ENCODE data around the gene CCL27.

Gene CCL27

DNA sequence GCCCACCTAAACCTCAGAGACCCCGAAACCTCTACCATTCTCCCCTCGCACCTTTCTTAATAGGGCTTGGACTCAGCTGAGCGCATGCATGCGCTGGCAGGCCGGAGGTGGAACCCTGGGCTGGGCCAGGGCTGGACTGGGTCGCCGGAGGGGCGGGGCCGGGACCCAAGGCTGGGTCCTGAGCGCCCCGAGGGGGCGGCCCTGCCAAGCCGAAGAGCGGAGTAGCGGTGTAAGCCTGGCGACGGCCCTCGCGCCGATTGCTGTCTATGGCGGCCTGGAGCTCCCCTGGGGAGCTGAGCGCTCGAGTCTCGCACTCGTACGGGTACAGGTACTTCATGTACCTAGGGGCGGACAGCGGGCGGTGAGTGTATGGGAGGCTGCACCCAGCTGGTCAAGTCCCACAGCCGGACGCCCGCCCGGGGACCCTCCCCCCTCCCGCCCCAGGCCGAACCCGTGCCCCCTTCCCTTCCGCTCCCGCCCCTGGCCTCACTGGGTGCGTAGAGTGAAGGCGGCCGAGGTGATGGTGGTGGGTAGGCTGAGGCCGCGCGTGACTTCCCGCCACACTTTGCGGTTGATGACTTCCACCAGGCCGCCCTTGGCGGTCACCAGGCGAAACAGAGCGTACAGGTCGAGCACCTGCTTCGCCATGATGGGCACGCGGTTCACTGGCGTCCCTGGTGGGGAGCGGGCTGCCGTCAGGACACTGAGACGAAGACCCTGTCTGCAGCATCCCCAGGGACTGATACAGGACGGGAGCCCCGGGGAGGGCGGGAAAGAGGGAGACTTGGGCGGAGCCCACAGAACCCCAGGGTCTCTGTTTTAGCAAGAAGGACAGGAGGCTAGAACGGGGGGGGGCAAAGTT, 38.9 kb downstream of the CCL27 start:
- TF ChIP-seq, protein P1, sequence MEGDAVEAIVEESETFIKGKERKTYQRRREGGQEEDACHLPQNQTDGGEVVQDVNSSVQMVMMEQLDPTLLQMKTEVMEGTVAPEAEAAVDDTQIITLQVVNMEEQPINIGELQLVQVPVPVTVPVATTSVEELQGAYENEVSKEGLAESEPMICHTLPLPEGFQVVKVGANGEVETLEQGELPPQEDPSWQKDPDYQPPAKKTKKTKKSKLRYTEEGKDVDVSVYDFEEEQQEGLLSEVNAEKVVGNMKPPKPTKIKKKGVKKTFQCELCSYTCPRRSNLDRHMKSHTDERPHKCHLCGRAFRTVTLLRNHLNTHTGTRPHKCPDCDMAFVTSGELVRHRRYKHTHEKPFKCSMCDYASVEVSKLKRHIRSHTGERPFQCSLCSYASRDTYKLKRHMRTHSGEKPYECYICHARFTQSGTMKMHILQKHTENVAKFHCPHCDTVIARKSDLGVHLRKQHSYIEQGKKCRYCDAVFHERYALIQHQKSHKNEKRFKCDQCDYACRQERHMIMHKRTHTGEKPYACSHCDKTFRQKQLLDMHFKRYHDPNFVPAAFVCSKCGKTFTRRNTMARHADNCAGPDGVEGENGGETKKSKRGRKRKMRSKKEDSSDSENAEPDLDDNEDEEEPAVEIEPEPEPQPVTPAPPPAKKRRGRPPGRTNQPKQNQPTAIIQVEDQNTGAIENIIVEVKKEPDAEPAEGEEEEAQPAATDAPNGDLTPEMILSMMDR (IDR thresholded peaks at IDR 0.05; ENCODE audit: low read depth, low read length) = no peak
- in situ Hi-C loops (cut with HindIII; ENCODE audit: low sequenced_read_pairs) = no loop called here
- DNase-seq (ENCODE audit: low read depth, low spot score) = no peak

DNA sequence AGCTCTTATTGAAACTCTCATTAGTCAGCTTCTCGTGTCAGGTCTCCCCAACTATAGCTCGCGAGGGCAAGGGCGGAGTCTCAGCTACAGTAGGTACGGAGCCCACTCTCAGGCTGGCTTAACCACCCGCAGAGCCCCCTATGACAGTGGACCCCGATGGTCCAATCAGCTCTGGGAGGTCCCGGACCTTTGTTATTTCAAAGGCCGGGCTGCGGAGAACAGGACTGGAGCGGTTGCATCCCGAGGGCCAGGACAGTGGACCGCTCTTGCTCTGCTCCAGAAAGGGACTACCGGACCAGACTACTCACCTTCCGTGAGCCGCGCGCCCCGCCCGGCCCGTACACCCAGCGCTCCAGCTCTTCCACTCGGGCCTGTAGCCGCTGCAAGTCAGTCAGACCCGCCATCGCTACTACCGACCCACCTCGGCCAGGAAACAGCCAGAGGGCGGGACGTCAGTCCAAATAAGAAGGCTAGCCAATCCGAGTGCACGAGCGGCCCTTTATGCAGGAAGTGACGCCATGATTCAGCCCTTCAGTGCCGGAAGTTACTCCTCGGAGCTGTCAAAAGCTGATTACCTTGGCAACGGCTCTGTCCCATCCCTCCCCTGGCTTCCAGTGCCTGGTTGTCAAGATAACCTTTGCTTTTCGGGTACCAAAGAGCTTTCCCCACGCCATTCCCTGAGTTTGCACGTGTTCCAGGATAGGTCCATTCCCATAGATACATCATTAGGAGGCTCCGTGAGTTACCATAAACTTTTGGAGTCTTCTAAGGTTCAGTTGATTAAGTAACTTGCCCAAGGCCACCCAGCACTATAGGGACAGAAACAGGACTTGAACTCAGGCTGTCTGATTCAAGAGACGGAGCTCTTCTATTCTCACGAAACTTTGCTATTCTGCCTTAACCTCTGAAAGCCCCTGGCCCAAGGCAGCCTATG, 42.1 kb downstream of the CCL27 start, which contains the start of gene DCTN3:
Gene DCTN3 (minus strand): TSS at position 435 of the 934 bp plus-strand sequence. CDS start 31 bp downstream, at position 404.
- DNase-seq (ENCODE audit: low read depth, low spot score) = peak; percentile 94
- peak within 1 kb of the TSS; percentile 96 for H3K4me3 ChIP-seq (ENCODE audit: low read depth, low read length)
- TF ChIP-seq, protein P1 (IDR thresholded peaks at IDR 0.05; ENCODE audit: low read depth, low read length) = no peak
- in situ Hi-C loops (cut with HindIII; ENCODE audit: low sequenced_read_pairs) = no loop called here

More for the DNA sequence above, 38.9 kb downstream of the CCL27 start:
- H3K4me3 ChIP-seq (ENCODE audit: low read depth, low read length) = no peak overlapping the region

DNA sequence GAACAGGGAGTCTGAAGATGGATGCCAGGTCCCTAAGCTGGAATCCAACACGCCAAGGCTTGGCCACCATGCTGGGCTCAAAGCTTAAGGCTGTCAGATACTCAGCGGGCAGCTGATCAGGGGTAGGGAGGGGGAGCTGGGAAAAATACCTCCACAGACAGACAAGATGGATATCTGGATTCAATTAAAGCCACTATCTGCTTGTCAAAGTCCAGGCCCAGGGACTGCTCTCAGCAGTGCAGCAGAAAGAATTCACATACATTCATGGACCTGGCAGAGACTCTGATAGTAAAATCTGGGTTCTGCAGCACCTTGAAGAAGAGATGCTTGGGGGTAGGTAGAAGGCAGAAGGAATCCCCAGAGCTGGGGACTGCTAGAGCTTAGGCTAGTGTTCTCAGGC, 47.3 kb downstream of the CCL27 start:
- no peak overlapping the region for H3K4me3 ChIP-seq (ENCODE audit: low read depth, low read length)
- DNase-seq (ENCODE audit: low read depth, low spot score) = no peak
- in situ Hi-C loops (cut with HindIII; ENCODE audit: low sequenced_read_pairs) = no loop called here
- TF ChIP-seq, protein P1 (IDR thresholded peaks at IDR 0.05; ENCODE audit: low read depth, low read length) = no peak

DNA sequence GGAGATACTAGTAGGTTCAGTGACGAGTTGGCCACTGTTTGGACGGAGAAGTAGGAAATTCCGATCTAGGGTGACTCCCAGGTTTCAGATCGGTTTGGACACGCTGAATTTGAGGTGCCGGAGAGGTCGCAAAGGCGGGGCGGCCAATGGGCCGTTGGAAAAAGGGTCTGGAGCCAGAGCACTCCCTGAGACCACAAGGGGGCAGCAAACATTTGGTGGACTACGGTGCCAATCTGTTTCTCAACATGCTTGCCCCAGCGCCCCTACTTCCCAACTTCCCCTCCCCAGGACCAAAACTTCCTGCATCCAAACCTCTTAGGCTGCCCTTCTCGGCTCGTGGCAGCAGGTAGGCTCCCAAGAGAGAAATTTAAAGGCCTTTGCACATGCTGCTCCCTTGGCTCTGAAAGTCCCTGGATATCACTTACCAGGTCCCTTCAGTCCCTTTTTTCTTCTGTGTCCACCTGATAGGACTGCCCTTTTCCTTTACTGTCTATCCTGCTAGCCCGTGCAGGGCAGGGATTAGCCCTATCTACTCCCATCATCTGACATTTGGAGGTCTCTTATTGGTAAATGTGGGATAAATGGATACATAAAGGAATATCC, 49.6 kb downstream of the CCL27 start:
- in situ Hi-C loops (cut with HindIII; ENCODE audit: low sequenced_read_pairs) = no loop called here
- H3K4me3 ChIP-seq (ENCODE audit: low read depth, low read length) = peak overlapping the region; percentile 79
- TF ChIP-seq, protein P1 (IDR thresholded peaks at IDR 0.05; ENCODE audit: low read depth, low read length) = peak; percentile 91
- peak; percentile 67 for DNase-seq (ENCODE audit: low read depth, low spot score)
